Measurements from ENCODE around the gene OR52B2.

The OR52B2 gene

DNA sequence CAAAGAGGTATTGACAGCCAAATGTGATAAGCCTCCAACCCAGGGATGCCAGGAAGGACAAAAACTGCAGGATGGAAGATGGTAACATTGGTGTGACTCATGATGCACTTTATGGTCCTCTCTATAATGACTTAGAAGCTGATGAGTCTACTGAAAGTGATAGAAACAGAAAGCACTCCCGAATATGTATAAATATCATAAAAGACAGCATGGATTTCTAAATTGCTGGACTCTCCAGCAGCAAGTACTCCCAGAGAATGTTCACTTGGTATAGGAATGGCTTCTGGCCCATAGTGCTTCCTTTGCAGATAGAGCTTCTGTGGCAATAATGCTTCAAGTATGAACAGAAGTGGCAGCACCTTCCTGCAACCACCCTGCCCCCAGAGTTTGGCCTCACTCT, at the start of gene OR52B2:
Gene OR52B2, minus strand, starts transcription at position 101 of the 400 bp plus-strand sequence. Its CDS starts 0 bp downstream, at position 101.
- no peak for DNase-seq (ENCODE audit: low read depth, low spot score)

DNA sequence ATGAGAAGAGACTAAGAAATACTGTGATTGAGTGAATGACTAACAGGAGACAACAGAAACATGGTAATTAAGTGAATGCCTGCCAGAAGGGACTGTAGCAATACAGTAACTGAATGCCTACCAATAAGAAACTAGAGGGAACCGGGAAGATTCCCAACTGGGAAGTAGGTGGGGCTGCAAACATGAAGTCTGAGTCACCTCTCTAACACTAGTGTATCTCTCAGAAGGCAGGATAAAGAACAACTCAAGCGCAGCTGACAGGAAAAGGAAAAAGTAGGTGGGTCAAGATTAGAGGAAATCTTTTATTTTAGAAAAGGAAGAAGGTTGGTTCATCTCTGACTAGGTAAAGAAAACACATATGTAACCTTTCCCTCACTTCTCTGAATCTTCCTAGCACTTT, 49.2 kb upstream of the OR52B2 start:
- no peak for DNase-seq (ENCODE audit: low read depth, low spot score)

DNA sequence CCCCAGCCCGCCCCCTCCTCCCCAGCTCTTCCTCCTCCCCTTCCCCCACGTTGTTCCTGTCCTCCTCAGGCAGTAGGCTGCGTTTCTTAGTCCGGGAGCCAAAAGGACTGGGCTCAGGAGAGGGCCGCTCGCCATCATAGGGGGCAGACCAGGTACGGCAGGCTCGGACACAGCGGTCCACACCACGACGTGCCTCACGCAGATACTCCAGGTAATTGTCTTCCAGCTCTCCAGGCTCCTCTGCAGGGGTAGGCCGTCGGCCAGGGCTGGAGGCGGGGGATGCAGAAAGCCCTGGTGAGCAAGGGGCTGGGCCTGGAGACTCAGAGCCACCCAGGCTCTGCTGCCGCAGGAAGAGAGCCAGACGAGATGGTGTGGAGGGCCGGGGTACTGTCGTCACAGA, 47.6 kb upstream of the OR52B2 start:
- DNase-seq (ENCODE audit: low read depth, low spot score) = no peak

- no peak for DNase-seq (ENCODE audit: low read depth, low spot score)
These were observed 46.4 kb upstream of the OR52B2 start for GRCh38 chr11:6216501-6216900.

DNA sequence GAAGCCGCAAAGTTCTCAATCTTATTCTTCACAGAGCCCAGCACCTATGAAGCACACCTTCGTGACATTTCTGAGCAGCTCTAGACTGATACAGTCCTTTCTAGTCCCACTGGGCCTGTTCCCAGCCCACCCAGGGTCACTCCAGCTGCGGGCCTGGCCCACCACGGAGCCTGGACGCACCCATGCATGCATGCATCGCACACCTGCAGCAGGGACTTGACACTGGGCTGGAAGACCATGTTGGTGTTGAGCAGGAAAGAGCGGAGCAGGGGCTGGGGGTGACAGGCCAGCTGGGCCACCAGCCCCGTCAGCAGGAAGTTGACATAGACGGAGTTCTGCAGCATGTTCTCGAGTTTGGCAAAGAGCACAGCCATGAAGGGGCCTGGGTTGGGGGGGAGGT, 44.4 kb upstream of the OR52B2 start:
- no peak for DNase-seq (ENCODE audit: low read depth, low spot score)

- no peak for DNase-seq (ENCODE audit: low read depth, low spot score)
These were observed 40.3 kb upstream of the OR52B2 start for GRCh38 chr11:6210274-6210955.

- DNase-seq (ENCODE audit: low read depth, low spot score) = no peak
These were observed 39.7 kb upstream of the OR52B2 start for GRCh38 chr11:6209801-6210200.

DNA sequence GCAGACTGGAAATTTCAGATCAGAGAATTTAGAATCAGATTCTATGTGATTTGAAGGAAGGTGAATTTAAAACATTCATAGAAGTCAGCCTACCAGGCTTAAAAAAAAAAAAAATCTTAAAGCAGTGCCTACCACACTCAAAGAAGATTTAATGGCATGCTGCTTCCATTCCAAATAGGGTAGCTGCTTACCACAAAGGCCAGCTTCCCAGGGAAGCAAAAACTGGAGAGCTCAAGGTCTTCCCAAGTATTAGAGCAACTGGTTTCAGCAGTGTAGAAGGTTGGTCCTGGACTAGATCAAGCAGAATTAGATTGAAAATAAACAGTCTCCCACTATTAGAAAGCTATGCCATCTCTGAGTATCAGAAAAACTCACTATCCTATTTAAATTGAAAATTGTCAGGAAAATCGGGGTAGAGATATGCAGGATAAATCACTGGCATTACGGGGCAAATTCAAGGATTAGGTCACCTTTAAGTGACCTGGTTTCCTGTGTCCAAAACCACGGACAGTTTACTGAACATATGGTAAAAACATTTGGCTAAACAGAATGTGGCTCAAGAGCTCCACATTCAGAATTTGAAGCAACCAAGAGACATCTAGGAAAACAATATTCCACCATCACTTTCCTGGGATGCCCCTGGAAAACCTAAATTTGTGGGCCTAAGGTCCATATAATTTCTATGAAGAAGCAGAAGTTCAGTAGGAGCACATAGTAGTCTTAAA, 36.5 kb upstream of the OR52B2 start:
- no peak for DNase-seq (ENCODE audit: low read depth, low spot score)

- DNase-seq (ENCODE audit: low read depth, low spot score) = no peak
These were observed 35.2 kb upstream of the OR52B2 start, which contains the start of gene C11orf42 for GRCh38 chr11:6205366-6205765. Gene C11orf42, plus strand, starts transcription at chr11:6205557. Its CDS starts 59 bp downstream, at chr11:6205616.

- no peak for DNase-seq (ENCODE audit: low read depth, low spot score)
These were observed 34.6 kb upstream of the OR52B2 start for GRCh38 chr11:6204706-6205105.

GRCh38 chr11:6203327-6203726, 33.2 kb upstream of the OR52B2 start:
- no peak for DNase-seq (ENCODE audit: low read depth, low spot score)

DNA sequence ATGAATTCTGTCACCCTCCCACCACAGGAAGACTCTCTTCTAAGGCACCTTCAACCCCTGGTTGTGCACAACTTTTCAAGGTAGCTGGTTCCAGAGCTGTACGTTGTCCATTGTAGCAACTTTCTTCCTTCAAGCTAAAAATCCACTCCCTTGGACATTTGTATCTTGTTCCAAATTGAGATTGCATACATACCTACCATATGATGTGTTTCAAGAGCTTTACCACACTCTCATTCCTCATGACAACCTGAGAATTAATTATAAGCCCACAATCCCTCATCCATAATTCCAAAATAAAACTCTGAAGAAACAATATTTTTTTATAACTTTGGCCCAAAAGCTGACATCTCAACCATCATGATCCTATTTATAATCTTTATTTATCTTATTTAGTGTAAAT, 31.9 kb upstream of the OR52B2 start:
- no peak for DNase-seq (ENCODE audit: low read depth, low spot score)

- DNase-seq (ENCODE audit: low read depth, low spot score) = no peak
These were observed 31.4 kb upstream of the OR52B2 start for GRCh38 chr11:6201481-6201880.

DNA sequence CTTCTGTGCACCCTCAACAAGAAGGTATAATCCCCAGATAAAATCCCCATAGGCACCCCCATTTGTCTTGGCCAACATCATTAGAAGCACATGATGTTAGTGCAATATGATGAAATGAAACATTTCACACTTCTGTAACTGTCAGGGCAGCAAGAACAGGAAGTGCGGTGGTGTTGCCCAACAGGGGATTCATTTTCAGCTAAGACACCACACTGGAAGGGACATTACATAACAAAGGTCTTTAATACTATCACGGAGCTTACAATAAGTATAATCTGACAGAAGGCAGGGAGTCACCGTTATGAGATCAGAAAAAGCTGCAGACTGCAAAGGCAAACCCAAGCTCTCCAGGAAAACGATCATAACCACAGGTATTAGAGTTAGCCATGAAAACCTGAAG, 30.8 kb upstream of the OR52B2 start:
- DNase-seq (ENCODE audit: low read depth, low spot score) = no peak

GRCh38 chr11:6199174-6199810, 29.2 kb upstream of the OR52B2 start, which contains the start of gene OR52W1:
Gene OR52W1, plus strand, starts transcription at chr11:6199224. Its CDS starts 0 bp downstream, at chr11:6199224.
- no peak for DNase-seq (ENCODE audit: low read depth, low spot score)

DNA sequence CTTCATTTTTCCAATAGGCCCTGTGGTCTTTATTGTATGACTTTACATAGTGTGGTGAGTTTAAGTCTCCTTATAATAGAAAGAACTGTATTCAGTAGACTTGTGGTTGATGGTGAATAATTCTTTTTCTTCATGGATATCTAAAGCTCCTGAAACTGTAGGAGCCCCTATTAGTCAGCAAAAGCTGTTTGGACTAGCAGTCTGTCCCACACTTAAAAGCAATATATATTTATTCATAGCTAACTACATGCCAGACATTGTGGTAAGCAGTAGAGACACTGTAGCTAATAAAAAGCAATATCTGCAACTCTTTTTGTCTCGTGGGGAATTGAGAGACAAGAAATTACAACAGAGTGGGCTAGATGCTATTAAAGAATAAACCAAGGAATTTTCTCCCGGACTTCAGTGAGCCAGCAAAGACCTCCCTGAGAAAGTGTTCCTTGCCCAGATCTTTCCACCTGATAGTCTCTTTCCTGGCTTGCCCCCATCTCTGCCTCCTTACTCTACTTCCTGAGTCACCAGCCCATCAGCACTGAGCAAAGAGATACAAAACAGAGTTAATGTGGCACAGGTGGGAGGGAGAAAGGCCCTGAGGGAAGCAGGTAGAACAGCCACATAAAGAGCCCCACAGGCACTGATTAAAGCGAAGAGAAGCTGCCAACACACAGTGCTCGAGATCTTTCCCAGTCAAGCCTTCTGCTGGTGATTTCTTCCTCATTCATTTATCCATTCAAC, 27.5 kb upstream of the OR52B2 start:
- DNase-seq (ENCODE audit: low read depth, low spot score) = no peak

- DNase-seq (ENCODE audit: low read depth, low spot score) = no peak
These were observed 26.3 kb upstream of the OR52B2 start for GRCh38 chr11:6196396-6196795.

- DNase-seq (ENCODE audit: low read depth, low spot score) = no peak
These were observed 24.0 kb upstream of the OR52B2 start for GRCh38 chr11:6194065-6194581.

- no peak for DNase-seq (ENCODE audit: low read depth, low spot score)
These were observed 21.6 kb upstream of the OR52B2 start for GRCh38 chr11:6191742-6192141.

GRCh38 chr11:6175440-6175839, 5.3 kb upstream of the OR52B2 start:
- DNase-seq (ENCODE audit: low read depth, low spot score) = no peak

- DNase-seq (ENCODE audit: low read depth, low spot score) = no peak
These were observed 13.3 kb downstream of the OR52B2 start for GRCh38 chr11:6156628-6157359.

All from brain pericyte (primary cell).